Dendritic cell treated with granulocyte-macrophage colony-stimulating factor and Interleukin-4, amounts not matched to agents 40 ng/mL and 50 ng/mL, for 4 days (primary cell): ENCODE results near the gene ABCG4.
"Not testable (repeated sequence)": the region's sequence is repeated elsewhere in the genome, so short reads cannot be mapped to it uniquely, and the experiment has no call there.

Experiments used
- H3K27ac Mint-ChIP-seq: one replicate; pipeline ENCODE4 v1.8.0; 2022; ENCODE audit warnings: mild to moderate bottlenecking, mixed read lengths
- H3K27me3 Mint-ChIP-seq: one replicate; pipeline ENCODE4 v1.8.0; 2022; ENCODE audit warnings: mild to moderate bottlenecking, mixed read lengths
- H3K36me3 Mint-ChIP-seq: one replicate; pipeline ENCODE4 v1.8.0; 2022; ENCODE audit warnings: low read depth, mixed read lengths
- H3K4me1 Mint-ChIP-seq: one replicate; pipeline ENCODE4 v1.8.0; 2022; ENCODE audit warnings: low read depth, mixed read lengths
- H3K4me3 Mint-ChIP-seq: one replicate; pipeline ENCODE4 v1.8.0; 2022; ENCODE audit warnings: mild to moderate bottlenecking, moderate library complexity, mixed read lengths
- H3K9me3 Mint-ChIP-seq: one replicate; pipeline ENCODE4 v1.8.0; 2022; ENCODE audit warnings: mixed read lengths
- intact Hi-C: fragments of 100-400 bp; cut with micrococcal nuclease; formaldehyde crosslinking; loops from one replicate; pipeline ENCODE4 v1.15.0; 2022

Gene ABCG4

GRCh38 chr11:119121008-119121810, 27.6 kb upstream of the ABCG4 start, which contains the start of gene HINFP:
Gene HINFP, plus strand, starts transcription at chr11:119121580. Its CDS starts 5,365 bp downstream, at chr11:119126945.
- peak within 1 kb of the TSS; percentile 92 for H3K4me3 Mint-ChIP-seq
- peak within 1 kb of the TSS; percentile 87 for H3K27ac Mint-ChIP-seq
- peaks cover 43% of the 10 kb centered on the region for H3K4me1 Mint-ChIP-seq
- intact Hi-C loops, result loop anchor here (2.0 kb wide), 1 partner anchor 14 kb away; the partner anchor contains the start of gene C2CD2L
- H3K27me3 Mint-ChIP-seq, result no peaks in the 10 kb centered on the region
- H3K9me3 Mint-ChIP-seq, result no peaks in the 10 kb centered on the region
- peaks cover 50% of the 10 kb centered on the region for H3K36me3 Mint-ChIP-seq

- Mint-ChIP-seq H3K27ac (peak overlapping the region; percentile 87), H3K9me3 (no peaks in the 10 kb centered on the region), H3K4me1 (peaks cover 39% of the 10 kb centered on the region), H3K27me3 (no peaks in the 10 kb centered on the region), H3K4me3 (peak overlapping the region; percentile 92), H3K36me3 (peaks cover 47% of the 10 kb centered on the region)
- intact Hi-C loops, result loop anchor here (2.0 kb wide), 1 partner anchor 15 kb away; the partner anchor contains the start of gene C2CD2L
Measured at GRCh38 chr11:119121811-119122124, 27.1 kb upstream of the ABCG4 start.

DNA sequence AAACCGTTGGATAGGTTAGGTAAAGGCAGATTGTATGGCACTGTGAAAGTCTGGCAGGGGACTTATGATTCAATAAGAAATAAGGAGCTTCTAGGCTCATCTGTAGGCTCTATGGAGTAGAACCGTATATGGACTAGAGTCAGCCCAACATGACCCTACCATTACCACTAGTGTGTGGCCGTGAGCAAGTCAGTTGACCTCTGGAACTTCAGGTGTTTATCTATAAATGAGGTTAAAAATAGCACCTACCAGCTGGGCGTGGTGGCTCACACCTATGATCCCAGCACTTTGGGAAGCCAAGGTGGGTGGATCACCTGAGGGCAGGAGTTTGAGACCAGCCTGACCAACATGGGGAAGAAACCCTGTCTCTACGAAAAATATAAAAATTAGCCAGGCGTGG, 23.0 kb upstream of the ABCG4 start:
- H3K4me3 Mint-ChIP-seq, result no peak overlapping the region
- H3K36me3 Mint-ChIP-seq, result peaks cover 66% of the 10 kb centered on the region
- H3K9me3 Mint-ChIP-seq, result no peaks in the 10 kb centered on the region
- peaks cover 25% of the 10 kb centered on the region for H3K4me1 Mint-ChIP-seq
- no peaks in the 10 kb centered on the region for H3K27me3 Mint-ChIP-seq
- no peak overlapping the region for H3K27ac Mint-ChIP-seq
- intact Hi-C loops, result no loop called here

DNA sequence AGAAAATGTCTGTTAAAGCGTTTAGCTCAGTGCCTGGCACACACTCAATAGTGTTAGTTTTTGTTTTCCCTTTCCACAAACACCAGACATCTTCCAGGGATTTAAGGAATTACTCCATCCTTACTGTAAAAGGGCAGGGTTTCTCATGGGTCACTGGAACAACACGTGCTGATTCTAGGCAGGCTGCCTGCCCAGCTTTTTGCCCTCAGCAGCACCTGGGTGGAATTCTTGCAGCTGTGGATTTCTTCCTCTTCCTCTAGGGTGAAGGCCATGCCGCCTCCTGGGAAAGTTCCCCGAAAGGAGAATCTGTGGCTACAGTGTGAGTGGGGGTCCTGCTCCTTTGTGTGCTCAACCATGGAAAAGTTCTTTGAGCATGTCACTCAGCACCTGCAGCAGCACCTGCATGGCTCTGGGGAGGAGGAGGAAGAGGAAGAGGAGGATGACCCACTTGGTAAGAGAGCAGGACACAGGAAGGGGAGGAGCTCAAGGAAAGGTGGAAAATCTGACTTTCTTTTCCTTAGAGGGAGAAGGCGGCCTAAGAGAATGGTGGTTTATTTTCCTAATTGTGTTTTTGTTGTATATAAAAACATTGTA, 22.1 kb upstream of the ABCG4 start:
- Mint-ChIP-seq H3K4me3 (no peak overlapping the region), H3K9me3 (no peaks in the 10 kb centered on the region), H3K4me1 (peaks cover 21% of the 10 kb centered on the region), H3K27ac (no peak overlapping the region), H3K36me3 (peaks cover 71% of the 10 kb centered on the region), H3K27me3 (no peaks in the 10 kb centered on the region)
- intact Hi-C loops, result no loop called here

DNA sequence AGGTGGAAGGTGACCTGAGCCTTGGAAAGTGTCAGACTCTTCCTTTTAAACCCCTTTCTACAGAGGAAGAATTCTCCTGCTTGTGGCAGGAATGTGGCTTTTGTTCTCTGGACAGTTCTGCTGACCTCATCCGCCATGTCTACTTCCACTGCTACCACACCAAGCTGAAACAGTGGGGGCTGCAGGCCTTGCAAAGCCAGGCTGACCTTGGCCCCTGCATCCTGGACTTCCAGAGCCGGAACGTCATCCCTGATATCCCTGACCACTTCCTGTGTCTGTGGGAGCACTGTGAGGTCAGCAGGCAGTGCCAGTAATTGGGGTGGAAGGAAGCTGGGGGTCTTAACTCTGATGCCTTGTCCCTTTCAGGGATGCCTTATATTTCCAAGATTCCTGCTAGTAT, 18.2 kb upstream of the ABCG4 start:
- peaks cover 82% of the 10 kb centered on the region for H3K36me3 Mint-ChIP-seq
- no peak overlapping the region for H3K27ac Mint-ChIP-seq
- intact Hi-C loops, result no loop called here
- no peaks in the 10 kb centered on the region for H3K27me3 Mint-ChIP-seq
- no peak overlapping the region for H3K4me3 Mint-ChIP-seq
- no peaks in the 10 kb centered on the region for H3K9me3 Mint-ChIP-seq
- H3K4me1 Mint-ChIP-seq, result peaks cover 15% of the 10 kb centered on the region

- peaks cover 56% of the 10 kb centered on the region for H3K36me3 Mint-ChIP-seq
- intact Hi-C loops, result no loop called here
- H3K4me1 Mint-ChIP-seq, result peaks cover 20% of the 10 kb centered on the region
- H3K27ac Mint-ChIP-seq, result no peak overlapping the region
- H3K9me3 Mint-ChIP-seq, result no peaks in the 10 kb centered on the region
- no peak overlapping the region for H3K4me3 Mint-ChIP-seq
- H3K27me3 Mint-ChIP-seq, result peaks cover 7% of the 10 kb centered on the region
Measured at GRCh38 chr11:119134389-119134978, 14.4 kb upstream of the ABCG4 start.

DNA sequence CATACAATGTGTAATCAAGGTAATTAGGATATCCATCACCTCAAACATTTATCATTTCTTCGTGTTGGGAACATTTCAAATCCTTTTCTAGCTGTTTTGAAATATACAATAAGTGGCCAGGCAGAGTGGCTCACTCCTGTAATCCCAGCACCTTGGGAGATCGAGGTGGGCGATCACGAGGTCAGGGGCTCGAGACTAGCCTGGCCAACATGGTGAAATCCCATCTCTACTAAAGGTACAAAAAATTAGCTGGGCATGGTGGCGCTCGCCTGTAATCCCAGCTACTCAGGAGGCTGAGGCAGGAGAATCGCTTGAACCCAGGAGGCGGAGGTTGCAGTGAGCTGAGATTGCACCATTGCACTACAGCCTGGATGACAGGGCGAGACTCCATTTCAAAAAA, 9.6 kb upstream of the ABCG4 start:
- H3K27ac Mint-ChIP-seq, H3K36me3 Mint-ChIP-seq, intact Hi-C loops, H3K4me3 Mint-ChIP-seq, H3K9me3 Mint-ChIP-seq: not testable (repeated sequence)
- Mint-ChIP-seq H3K27me3 (peaks cover 16% of the 10 kb centered on the region), H3K4me1 (peaks cover 23% of the 10 kb centered on the region)

DNA sequence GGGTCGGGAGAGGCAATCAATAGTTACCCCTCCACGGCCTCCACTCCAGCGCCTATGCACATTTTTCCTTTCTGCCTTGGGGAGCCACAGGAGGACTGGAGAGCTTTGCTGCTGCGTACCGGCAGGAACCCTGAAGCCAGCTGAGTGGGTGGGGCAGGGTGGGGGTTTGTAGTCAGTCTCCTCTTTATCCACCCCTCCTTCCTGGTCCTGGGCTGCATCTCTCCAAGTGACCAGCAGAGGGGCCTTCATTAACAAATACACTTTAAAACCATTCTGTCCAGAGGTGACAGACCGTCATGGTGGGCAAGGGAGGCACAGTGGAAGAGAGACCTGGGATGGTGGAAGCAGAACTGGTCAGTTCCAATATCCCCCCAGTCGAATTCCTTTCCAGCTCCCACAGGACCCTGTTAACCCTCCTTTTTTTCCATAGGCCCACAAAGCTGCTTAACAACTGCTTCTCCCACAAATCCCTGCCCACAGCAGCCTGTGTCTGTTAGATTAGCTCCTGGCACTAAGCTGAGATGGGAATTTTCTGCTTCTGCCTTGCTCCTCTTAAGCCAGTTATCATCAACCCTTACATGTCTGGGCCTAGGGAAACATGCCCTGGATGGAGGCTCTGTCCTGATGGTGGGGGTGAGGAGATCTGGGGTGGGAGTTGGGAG, 3.9 kb upstream of the ABCG4 start:
- intact Hi-C loops, result loop anchor here (5.0 kb wide), 1 partner anchor 52 kb away; no protein-coding TSS in a partner anchor
- Mint-ChIP-seq H3K36me3 (no peaks in the 10 kb centered on the region), H3K4me1 (peaks cover 39% of the 10 kb centered on the region), H3K27ac (no peak overlapping the region), H3K27me3 (peaks cover 47% of the 10 kb centered on the region), H3K4me3 (no peak overlapping the region), H3K9me3 (no peaks in the 10 kb centered on the region)

GRCh38 chr11:119145551-119145950, 3.3 kb upstream of the ABCG4 start:
- peaks cover 53% of the 10 kb centered on the region for H3K27me3 Mint-ChIP-seq

GRCh38 chr11:119147604-119148333, 1.1 kb upstream of the ABCG4 start:
- intact Hi-C loops, result loop anchor here (5.0 kb wide), 1 partner anchor 50 kb away; no protein-coding TSS in a partner anchor
- Mint-ChIP-seq H3K27ac (no peak overlapping the region), H3K4me1 (peaks cover 52% of the 10 kb centered on the region), H3K9me3 (no peaks in the 10 kb centered on the region), H3K36me3 (no peaks in the 10 kb centered on the region), H3K27me3 (peaks cover 64% of the 10 kb centered on the region), H3K4me3 (no peak overlapping the region)

More at GRCh38 chr11:119145551-119145950, 3.3 kb upstream of the ABCG4 start:
- intact Hi-C loops, result loop anchor here (5.0 kb wide), 1 partner anchor 52 kb away; no protein-coding TSS in a partner anchor
- Mint-ChIP-seq H3K36me3 (no peaks in the 10 kb centered on the region), H3K4me1 (peaks cover 42% of the 10 kb centered on the region), H3K9me3 (no peaks in the 10 kb centered on the region), H3K4me3 (no peak overlapping the region), H3K27ac (no peak overlapping the region)

DNA sequence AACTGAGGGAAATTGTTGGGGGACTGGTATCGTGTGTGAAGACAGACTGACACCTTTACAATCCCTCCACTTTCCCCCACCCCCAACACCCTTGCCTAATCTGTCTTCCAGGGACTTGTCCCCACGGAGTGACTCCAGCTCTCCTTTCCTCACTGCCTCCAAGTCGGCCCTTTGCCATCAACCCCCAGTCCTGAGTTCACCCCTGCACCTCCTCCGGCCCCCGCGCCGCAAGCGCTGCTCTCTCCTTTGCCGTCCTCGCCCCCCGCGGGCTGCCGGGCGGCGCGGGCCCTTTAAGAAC, 183 bp upstream of the ABCG4 start:
- Mint-ChIP-seq H3K27ac (no peak overlapping the region), H3K36me3 (no peaks in the 10 kb centered on the region), H3K4me1 (peaks cover 45% of the 10 kb centered on the region), H3K27me3 (peaks cover 71% of the 10 kb centered on the region), H3K4me3 (peak overlapping the region; percentile 72), H3K9me3 (no peaks in the 10 kb centered on the region)
- intact Hi-C loops, result loop anchor here (5.0 kb wide), 1 partner anchor 49 kb away; no protein-coding TSS in a partner anchor

DNA sequence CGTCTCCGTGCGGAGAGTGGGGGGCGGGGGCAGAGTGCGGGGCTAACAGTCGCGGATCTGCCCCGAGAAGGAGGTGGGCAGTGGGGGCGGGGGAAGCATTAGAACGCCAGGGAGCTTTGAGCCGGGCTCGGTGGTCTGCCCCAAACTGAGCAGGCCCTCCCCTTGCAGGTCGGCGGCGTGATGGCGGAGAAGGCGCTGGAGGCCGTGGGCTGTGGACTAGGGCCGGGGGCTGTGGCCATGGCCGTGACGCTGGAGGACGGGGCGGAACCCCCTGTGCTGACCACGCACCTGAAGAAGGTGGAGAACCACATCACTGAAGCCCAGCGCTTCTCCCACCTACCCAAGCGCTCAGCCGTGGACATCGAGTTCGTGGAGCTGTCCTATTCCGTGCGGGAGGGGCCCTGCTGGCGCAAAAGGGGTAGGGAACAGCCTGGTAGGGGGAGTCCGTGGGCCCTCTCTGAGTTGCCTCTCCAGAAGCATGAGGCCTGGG, 979 bp downstream of the ABCG4 start:
- intact Hi-C loops, result loop anchor here (5.0 kb wide), 1 partner anchor 47 kb away; no protein-coding TSS in a partner anchor
- no peaks in the 10 kb centered on the region for H3K36me3 Mint-ChIP-seq
- H3K4me1 Mint-ChIP-seq, result peaks cover 39% of the 10 kb centered on the region
- no peak overlapping the region for H3K27ac Mint-ChIP-seq
- no peaks in the 10 kb centered on the region for H3K9me3 Mint-ChIP-seq
- peak overlapping the region; percentile 59 for H3K4me3 Mint-ChIP-seq
- peaks cover 81% of the 10 kb centered on the region for H3K27me3 Mint-ChIP-seq

- H3K27ac Mint-ChIP-seq, result no peak overlapping the region
- intact Hi-C loops, result no loop called here
- H3K27me3 Mint-ChIP-seq, result peaks cover 89% of the 10 kb centered on the region
- H3K4me1 Mint-ChIP-seq, result peaks cover 39% of the 10 kb centered on the region
- no peak overlapping the region for H3K4me3 Mint-ChIP-seq
- H3K36me3 Mint-ChIP-seq, result no peaks in the 10 kb centered on the region
- no peaks in the 10 kb centered on the region for H3K9me3 Mint-ChIP-seq
Measured at GRCh38 chr11:119152043-119152442, 3.2 kb downstream of the ABCG4 start.
